ENCODE results near the gene LILRA1.
"Not testable (repeated sequence)": the region's sequence is repeated elsewhere in the genome, so short reads cannot be mapped to it uniquely, and the experiment has no call there.

GRCh38 chr19:54627912-54628311, 34.5 kb downstream of the LILRA1 start:
- not testable (repeated sequence) for TF ChIP-seq EZH2 (IDR thresholded peaks at IDR 0.05; ENCODE audit: insufficient read depth, poor library complexity, severe bottlenecking); EZH2phosphoT487 (IDR thresholded peaks at IDR 0.05; ENCODE audit: insufficient read depth, low read depth)

Data from GM23248 (cell line).